GM18951 (cell line): ENCODE measurements around the gene ERBB4.

ENCODE experiments used
- POLR2A ChIP-seq: IDR thresholded peaks from 4 replicates; pipeline ENCODE4 v1.6.1; 2011; ENCODE audit warnings: mild to moderate bottlenecking; ENCODE audit not compliant: insufficient read length, insufficient read depth; ENCODE audit errors: extremely low read depth
- in situ Hi-C: fragments of 300-500 bp; cut with MboI; formaldehyde crosslinking; loops from one replicate; pipeline ENCODE4 v1.12.0; 2022; ENCODE audit warnings: low sequenced_read_pairs, mixed read lengths, inconsistent platforms; ENCODE audit not compliant: unreplicated experiment

ERBB4 gene

DNA sequence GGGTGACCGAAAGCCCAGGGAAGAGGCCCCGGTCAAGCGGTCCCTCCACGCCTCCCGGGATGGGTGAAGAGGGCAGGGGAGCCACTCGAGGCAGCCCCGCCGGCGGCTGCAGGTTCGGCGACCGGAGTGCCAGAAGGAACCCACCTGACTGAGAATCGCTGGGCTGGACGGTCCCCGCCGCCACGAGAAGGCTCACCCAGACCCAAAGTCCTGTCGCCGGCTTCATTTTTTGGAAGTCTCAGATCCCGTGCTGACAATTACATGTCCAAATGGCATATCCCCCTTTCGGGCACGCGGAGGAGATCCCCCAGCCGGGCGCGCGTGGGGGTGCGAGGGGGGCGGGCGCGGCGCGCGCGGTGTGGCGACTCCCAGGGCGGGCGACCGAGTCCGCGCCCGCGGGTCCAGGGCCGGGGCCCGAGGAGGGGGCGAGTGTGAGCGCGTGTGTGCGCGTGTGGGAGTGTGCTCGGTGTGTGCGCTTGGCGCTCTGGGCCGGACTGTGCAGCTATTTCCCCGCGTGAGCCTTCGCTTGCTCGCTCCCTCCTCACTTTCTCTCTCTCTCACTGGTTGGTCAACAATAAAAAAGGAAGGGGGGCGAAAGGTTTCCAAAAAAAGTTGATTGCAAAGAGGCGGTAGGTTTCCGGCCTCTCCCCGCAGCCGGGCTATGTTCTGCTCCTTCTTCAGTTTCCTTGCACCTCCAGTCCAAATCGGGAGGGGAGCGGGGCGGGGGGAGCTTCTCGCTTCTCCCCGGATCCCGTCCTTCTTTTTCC is at the start of gene ERBB4:
Gene ERBB4 (minus strand): TSS at position 498 of the 767 bp plus-strand sequence. CDS start 272 bp downstream, at position 226.
- no peak for TF ChIP-seq POLR2A
- in situ Hi-C loops = no loop called here

DNA sequence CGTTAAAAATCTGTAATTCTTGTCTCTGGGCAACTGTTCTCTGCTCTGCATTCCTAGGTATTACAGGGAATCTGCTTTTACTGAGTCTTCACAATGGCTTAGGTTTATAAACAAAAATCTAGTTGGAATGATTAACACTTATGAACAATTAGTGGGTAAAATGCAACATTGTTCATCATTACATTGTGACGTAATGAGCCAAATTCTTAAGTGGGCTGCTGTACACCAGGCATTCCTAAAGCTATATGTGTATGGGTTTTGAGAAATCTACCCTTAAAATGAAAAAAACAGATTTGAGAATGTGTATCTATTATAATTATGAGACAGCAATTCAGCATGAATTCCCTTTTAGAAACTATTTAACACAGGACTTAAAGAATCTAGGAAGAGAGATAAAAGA is 41.5 kb upstream of the ERBB4 start:
- in situ Hi-C loops = no loop called here
- TF ChIP-seq POLR2A = no peak

DNA sequence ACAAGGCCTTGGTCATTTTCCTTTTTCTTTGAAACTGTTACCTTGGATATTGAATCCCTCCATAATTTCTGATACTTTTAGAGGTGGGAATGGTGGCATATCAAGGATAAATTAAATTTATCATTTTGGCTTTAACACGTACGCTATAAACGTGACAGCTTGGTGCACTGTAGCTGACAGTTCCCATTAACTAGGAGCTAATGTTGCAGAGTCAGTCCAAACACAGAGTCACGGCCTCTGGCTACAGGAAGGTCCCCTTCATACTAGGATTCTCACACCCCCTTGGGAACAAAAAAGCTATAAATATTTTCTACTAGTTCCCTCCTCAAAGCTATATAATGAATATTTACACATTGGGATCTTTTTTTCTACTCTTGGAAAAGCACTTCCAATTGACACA is 17.7 kb upstream of the ERBB4 start:
- no peak for TF ChIP-seq POLR2A
- in situ Hi-C loops = no loop called here

DNA sequence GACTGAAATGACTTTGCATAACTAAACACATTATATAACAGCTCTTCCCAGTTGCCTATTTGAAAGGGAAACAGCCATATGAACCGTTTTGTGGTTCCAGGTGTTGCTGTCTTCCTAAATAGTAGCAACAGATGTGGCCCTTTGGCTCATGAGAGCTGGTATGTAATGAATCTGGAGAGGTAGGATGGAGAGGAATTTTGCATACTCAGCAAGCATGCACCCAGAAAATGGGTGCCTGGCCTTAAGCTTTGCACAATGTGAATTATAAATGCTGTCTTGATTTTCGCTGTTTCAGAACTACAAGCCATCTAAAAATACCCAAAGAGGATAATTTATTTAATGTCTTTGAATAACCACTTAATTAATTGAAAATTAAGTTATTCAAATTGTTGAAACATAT is 15.6 kb upstream of the ERBB4 start:
- TF ChIP-seq POLR2A = no peak
- in situ Hi-C loops = no loop called here

DNA sequence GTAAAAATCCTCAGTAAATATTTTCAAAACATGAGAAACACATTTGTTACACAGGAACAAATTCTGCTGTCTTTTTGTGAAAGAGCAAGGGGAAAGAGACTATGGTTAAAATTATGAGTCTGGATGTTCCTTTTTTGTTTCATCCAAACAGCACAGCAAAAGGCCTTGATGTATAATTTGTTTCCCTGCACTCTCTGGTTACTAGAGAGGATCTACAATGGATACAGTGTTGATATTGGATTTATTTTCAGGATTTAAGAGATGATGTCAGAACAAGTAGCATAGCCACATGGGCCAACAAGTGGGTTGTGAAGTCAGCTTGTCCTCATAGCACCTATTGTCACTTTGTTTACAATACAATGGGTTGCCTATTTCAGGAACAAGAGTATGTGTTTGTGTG is 11.3 kb upstream of the ERBB4 start:
- in situ Hi-C loops = no loop called here
- TF ChIP-seq POLR2A = no peak

DNA sequence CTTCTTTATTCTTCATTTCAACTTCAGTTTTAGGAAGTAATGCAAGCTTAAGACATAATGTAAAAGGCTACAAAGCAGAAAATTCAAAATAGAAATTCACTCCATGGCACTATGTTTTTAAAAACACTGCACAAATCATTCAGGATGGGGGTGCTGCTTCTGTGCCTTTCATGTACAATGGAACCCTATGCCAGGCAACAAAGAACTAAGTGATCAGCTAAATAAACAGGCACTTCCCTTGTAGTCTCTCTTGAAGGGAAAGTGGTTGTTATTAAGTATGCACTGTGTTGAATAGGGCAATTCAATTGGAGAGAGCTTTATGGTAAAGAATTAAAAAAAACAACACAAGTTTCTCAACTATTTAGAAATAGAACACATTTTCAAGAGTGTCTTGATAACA is 10.9 kb upstream of the ERBB4 start:
- in situ Hi-C loops = no loop called here
- no peak for TF ChIP-seq POLR2A

DNA sequence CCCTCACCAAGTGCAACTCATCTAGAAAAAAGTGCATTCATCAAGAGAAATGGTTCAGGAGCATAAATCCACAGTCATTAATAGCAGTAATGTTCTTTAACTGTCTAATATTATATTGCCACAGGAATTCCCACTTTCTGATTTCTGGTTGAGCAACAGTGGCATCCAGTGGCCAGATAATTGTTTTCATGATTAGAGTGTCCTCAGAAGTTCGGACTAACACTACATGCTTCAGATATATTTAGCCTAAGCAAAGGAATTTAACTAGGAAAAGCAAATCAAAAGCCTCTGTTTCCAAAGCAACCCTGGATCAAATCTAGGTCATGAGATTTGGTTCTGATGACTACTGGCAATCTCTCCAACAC is 9.8 kb upstream of the ERBB4 start:
- no peak for TF ChIP-seq POLR2A
- in situ Hi-C loops = no loop called here

DNA sequence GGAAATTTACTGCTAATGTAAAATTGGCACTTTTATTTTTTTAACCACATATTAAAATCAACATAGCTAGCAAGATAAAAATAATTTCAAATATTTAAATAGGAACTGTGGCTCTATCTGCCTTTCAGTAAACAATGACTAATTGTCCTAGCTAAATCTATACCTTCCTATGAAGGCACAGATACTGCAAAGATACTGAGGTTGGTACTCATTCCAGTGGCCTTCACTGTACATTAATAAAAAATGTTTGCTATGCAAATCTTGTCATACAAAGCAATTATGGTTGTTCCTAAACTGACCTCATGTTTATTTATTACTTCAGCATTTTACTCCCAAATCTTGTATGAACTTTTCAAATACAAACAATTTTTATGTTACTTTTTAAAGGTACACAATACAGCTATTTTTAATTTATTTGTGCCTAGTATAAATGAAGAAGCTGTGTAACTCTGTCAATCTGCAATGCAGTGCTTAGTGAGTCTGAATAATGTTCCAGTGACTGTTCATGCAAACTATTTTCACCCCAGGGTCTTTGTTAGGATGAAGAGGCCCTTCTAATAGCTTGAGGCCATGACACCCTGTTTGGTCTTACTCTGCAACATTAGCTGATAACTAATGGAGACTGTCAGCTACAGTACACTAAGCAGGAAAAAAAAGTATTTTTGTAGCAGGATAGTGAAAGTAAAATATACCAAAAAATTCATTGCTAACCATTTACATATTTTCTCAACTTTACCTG is 9.3 kb upstream of the ERBB4 start:
- TF ChIP-seq POLR2A = no peak
- in situ Hi-C loops = no loop called here

DNA sequence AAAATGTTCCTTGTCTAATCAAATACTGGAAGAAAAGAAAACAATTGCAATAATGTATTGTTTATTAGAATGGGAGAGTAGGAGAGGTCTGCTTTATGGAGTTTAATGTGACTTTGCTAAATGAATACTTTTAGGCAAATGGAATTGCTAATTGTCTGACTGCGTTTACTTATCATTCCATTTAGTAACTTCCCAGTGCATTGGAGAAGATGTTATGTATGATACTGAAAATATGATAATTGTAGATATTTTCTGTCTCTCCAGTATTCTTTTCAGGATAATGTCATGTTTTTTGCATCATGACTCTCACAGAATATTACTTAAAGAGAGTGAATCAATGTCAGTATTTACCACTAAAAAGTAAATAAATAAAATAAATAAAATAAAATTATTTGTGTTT is 8.1 kb upstream of the ERBB4 start:
- no peak for TF ChIP-seq POLR2A
- in situ Hi-C loops = no loop called here

DNA sequence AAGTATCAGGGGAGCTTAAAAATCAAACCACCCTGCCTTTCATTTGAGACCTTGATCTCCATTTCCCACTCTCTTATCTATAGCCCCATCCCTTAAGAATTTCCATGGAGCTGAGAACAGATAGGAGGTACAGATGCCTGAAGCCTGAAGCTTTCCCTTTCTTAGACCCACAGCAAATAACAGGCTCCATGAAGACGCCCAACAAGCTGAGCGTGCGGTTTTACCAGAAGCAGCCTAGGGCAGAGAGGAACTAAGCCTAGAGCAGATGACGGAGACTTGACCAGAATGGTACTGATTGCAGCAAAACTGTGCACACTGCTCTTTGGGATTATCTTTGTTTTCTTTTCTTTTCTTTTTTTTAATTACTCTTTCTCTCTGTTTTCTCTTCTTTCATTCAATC is 1.7 kb upstream of the ERBB4 start:
- no peak for TF ChIP-seq POLR2A

DNA sequence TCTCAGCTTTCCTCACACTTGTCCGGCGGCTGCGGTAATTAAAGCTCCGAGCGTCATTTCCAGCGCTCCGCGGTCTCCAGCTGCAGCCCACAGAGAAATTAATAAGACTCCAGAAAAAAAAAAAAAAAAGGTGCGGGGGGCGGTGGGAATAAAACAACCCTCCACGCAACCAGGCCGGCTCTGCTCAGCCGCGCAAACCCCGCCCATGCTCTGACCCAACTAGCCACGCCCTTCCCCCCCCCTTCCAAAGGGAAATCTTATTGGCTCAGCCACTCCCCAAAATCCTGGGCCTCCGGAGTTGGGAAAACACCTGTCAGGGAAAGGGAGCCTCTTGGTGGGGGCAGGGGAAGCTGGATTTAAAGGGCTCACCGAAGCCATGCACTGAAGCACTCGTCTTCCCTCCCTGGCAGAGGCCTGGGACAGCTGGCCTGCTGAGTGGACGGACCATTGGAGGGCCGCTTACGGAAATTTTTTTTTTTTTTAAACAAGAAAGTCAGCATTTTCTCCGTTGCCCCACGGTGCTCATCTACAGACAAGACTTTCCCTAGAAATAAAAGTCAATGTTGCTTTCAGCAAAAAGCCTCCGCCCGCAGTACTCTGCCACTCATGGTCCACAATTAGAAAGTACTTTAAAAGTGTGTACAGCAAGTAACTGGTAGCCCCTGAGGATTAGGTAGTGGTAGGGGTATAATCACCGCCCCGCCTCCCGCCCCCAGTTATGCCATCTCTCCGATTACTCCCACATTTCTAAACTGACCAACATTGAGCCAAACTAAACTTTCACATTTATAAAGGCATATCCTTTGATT is 674 bp upstream of the ERBB4 start:
- in situ Hi-C loops = no loop called here
- no peak for TF ChIP-seq POLR2A

More for the DNA sequence above, 1.7 kb upstream of the ERBB4 start:
- in situ Hi-C loops = no loop called here

DNA sequence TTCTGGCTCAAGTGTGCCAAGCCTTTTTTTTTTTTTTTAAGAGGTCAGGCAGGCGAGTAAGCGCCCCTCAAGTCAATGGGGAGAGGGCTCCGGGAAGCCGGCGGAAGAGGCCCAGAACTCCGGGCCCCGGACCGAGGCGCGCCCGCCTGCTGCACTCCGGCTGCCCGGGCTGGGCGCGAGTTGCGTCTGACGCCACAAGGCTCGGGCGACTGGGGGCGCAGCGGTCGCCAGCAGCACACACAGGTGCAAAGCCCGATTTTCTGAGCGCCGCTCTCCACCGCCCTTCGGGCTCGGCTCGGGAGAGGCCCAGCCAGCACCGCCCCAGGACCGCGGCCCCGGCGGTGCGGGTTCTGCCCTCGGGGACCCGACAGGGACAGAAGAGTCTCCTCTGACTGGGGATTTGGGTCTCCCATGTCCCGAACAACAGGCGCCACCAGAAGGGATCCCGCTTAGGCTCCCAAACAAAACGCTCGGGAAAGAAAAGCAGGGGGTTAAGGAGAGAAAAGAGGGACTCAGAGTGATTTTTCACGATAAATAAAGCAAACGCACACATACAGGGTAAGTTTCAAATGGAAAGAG is 787 bp downstream of the ERBB4 start:
- TF ChIP-seq POLR2A = no peak
- in situ Hi-C loops = no loop called here

DNA sequence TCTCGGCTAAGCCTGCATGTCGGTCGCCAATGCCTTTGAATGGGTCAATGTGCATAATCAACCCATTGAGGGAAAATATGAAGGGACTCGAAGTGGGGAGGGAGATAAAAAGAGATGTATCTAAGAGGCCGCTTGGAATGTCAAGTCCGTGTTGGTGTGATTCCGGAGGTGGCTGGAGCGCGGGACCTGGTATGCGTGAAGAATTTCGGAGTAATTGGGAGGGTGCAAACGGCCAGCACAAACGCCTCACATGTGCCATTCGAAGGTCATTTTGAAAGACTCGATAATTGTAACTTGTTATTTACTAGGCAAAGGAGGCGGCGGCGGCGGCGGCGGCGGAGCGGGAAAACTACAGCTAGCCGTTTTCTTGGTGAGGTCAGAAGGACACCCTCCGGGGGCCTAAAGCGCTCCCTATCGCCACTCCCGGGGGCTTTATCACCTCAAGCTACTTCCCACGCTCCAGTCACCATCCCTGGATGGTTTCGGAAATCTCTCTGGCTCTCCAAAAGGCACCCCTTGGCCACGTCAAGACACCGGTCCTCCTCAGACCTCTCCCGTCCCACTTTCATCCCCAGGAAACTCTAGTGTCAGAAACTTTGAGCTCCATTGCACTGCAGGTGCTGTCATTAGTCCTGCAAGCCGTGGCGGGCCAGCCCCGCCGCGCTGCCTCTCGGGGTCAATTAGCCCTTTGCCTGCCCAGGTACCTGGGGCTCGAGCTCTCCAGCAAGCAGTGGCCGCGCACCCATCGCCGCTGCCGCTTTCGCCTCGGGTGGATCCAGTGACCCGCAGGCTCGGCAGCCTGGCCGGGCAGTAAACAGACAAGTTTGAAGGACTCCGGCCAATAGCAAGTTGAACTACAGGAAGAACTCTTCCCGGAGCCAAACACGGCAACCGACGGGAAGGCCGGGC is 1.5 kb downstream of the ERBB4 start:
- in situ Hi-C loops = no loop called here
- no peak for TF ChIP-seq POLR2A
